ENCODE results near the gene CA12. TPM values are rescaled to one million over a fixed set of nuclear protein-coding genes. Genes with fewer than 3 reads are reported as not detected.
"Not testable (repeated sequence)": the region's sequence is repeated elsewhere in the genome, so short reads cannot be mapped to it uniquely, and the experiment has no call there.

Gene CA12
- total RNA-seq, 1 donor from 2014 or later: 0.97 TPM

- peaks cover 6% of the 10 kb centered on the region for H3K36me3 Mint-ChIP-seq (ENCODE audit: unreplicated experiment)
- H3K27me3 Mint-ChIP-seq (ENCODE audit: unreplicated experiment): no peaks in the 10 kb centered on the region
- no peak overlapping the region for H3K27ac Mint-ChIP-seq (ENCODE audit: unreplicated experiment)
- H3K4me1 Mint-ChIP-seq (ENCODE audit: unreplicated experiment): peaks cover 16% of the 10 kb centered on the region
- no peak for TF ChIP-seq CTCF (IDR thresholded peaks at IDR 0.05)
- peaks cover 9% of the 10 kb centered on the region for H3K9me3 Mint-ChIP-seq (ENCODE audit: unreplicated experiment)
- no peak for DNase-seq (ENCODE audit: extremely low spot score, unreplicated experiment)
- H3K4me3 Mint-ChIP-seq (ENCODE audit: unreplicated experiment): no peak overlapping the region
Measured at GRCh38 chr15:63422891-63423590, 41.4 kb upstream of the CA12 start.

- Mint-ChIP-seq H3K9me3 (ENCODE audit: unreplicated experiment) (peaks cover 5% of the 10 kb centered on the region), H3K4me1 (ENCODE audit: unreplicated experiment) (peaks cover 16% of the 10 kb centered on the region), H3K4me3 (ENCODE audit: unreplicated experiment) (no peak overlapping the region), H3K27me3 (ENCODE audit: unreplicated experiment) (no peaks in the 10 kb centered on the region), H3K27ac (ENCODE audit: unreplicated experiment) (no peak overlapping the region), H3K36me3 (ENCODE audit: unreplicated experiment) (peaks cover 6% of the 10 kb centered on the region)
- DNase-seq (ENCODE audit: extremely low spot score, unreplicated experiment): no peak
- TF ChIP-seq CTCF (IDR thresholded peaks at IDR 0.05): no peak
Measured at GRCh38 chr15:63421433-63421832, 39.8 kb upstream of the CA12 start.

GRCh38 chr15:63420333-63420747 is 38.7 kb upstream of the CA12 start:
- no peak for DNase-seq (ENCODE audit: extremely low spot score, unreplicated experiment)
- Mint-ChIP-seq H3K4me1 (ENCODE audit: unreplicated experiment) (peaks cover 14% of the 10 kb centered on the region), H3K27ac (ENCODE audit: unreplicated experiment) (peak overlapping the region; percentile 70), H3K36me3 (ENCODE audit: unreplicated experiment) (peaks cover 4% of the 10 kb centered on the region), H3K4me3 (ENCODE audit: unreplicated experiment) (no peak overlapping the region), H3K9me3 (ENCODE audit: unreplicated experiment) (peaks cover 2% of the 10 kb centered on the region), H3K27me3 (ENCODE audit: unreplicated experiment) (no peaks in the 10 kb centered on the region)
- TF ChIP-seq CTCF (IDR thresholded peaks at IDR 0.05): no peak

- H3K9me3 Mint-ChIP-seq (ENCODE audit: unreplicated experiment): no peaks in the 10 kb centered on the region
- DNase-seq (ENCODE audit: extremely low spot score, unreplicated experiment): no peak
- no peaks in the 10 kb centered on the region for H3K27me3 Mint-ChIP-seq (ENCODE audit: unreplicated experiment)
- H3K36me3 Mint-ChIP-seq (ENCODE audit: unreplicated experiment): peaks cover 2% of the 10 kb centered on the region
- TF ChIP-seq CTCF (IDR thresholded peaks at IDR 0.05): no peak
- peaks cover 12% of the 10 kb centered on the region for H3K4me1 Mint-ChIP-seq (ENCODE audit: unreplicated experiment)
- no peak overlapping the region for H3K4me3 Mint-ChIP-seq (ENCODE audit: unreplicated experiment)
- no peak overlapping the region for H3K27ac Mint-ChIP-seq (ENCODE audit: unreplicated experiment)
Measured at GRCh38 chr15:63418811-63419210, 37.2 kb upstream of the CA12 start.

GRCh38 chr15:63417721-63418120 is 36.1 kb upstream of the CA12 start:
- Mint-ChIP-seq H3K9me3 (ENCODE audit: unreplicated experiment) (no peaks in the 10 kb centered on the region), H3K36me3 (ENCODE audit: unreplicated experiment) (peaks cover 2% of the 10 kb centered on the region), H3K27ac (ENCODE audit: unreplicated experiment) (no peak overlapping the region), H3K4me1 (ENCODE audit: unreplicated experiment) (peaks cover 12% of the 10 kb centered on the region), H3K27me3 (ENCODE audit: unreplicated experiment) (no peaks in the 10 kb centered on the region), H3K4me3 (ENCODE audit: unreplicated experiment) (no peak overlapping the region)
- DNase-seq (ENCODE audit: extremely low spot score, unreplicated experiment): no peak
- TF ChIP-seq CTCF (IDR thresholded peaks at IDR 0.05): no peak

- not testable (repeated sequence) for DNase-seq (ENCODE audit: extremely low spot score, unreplicated experiment); H3K9me3 Mint-ChIP-seq (ENCODE audit: unreplicated experiment); H3K36me3 Mint-ChIP-seq (ENCODE audit: unreplicated experiment); H3K4me3 Mint-ChIP-seq (ENCODE audit: unreplicated experiment); H3K27me3 Mint-ChIP-seq (ENCODE audit: unreplicated experiment); H3K27ac Mint-ChIP-seq (ENCODE audit: unreplicated experiment)
- H3K4me1 Mint-ChIP-seq (ENCODE audit: unreplicated experiment): peaks cover 12% of the 10 kb centered on the region
Measured at GRCh38 chr15:63417274-63417673, 35.6 kb upstream of the CA12 start.

Data from osteocyte (in vitro differentiated cells).